Right lobe of liver (tissue), 6 donors: ENCODE measurements around the gene MINDY3. TPM values are rescaled to one million over a fixed set of nuclear protein-coding genes. Genes with fewer than 3 reads are reported as not detected.

Source experiments
- ATAC-seq, 4 donors: fragments of 200-7000 bp; cut with Tn5 transposase; one replicate each; pipeline ENCODE4 v1.9.1; 2020; ENCODE audit warnings: mild to moderate bottlenecking in 4 of 4, moderate library complexity in 4 of 4
- DNase-seq, 3 donors: peaks; one replicate each; pipeline ENCODE4 v3.0.0-alpha.2; 2020
- H3K27ac ChIP-seq, 3 donors: fragments of 200-600 bp; one replicate each; pipeline ENCODE4 v1.8.0; 2022
- H3K27me3 ChIP-seq, 2 donors: fragments of 200-600 bp; one replicate each; pipeline ENCODE4 v1.8.0; 2022
- H3K36me3 ChIP-seq, 4 donors: fragments of 200-600 bp; sonication (generic) in 1 of 4; one replicate each; pipeline versions ENCODE4 v1.5.1 to v1.8.0; 2017 to 2022; ENCODE audit warnings: control low read depth in 1 of 4
- H3K4me1 ChIP-seq, 4 donors: fragments of 200-600 bp; sonication (generic) in 1 of 4; one replicate each; pipeline versions ENCODE4 v1.5.1 to v1.8.0; 2017 to 2022; ENCODE audit warnings: control low read depth in 1 of 4
- H3K4me3 ChIP-seq, 3 donors: fragments of 200-600 bp; one replicate each; pipeline ENCODE4 v1.8.0; 2022
- H3K9me3 ChIP-seq, 4 donors: fragments of 200-600 bp; sonication (generic) in 1 of 4; one replicate each; pipeline versions ENCODE4 v1.5.1 to v1.8.0; 2017 to 2022; ENCODE audit warnings: control low read depth in 1 of 4
- POLR2A ChIP-seq: fragments of 450-650 bp; IDR thresholded peaks from one replicate; pipeline ENCODE4 v1.6.1; 2017; ENCODE audit warnings: antibody characterized with exemption, mild to moderate bottlenecking
- WGBS: methylation state at CpG from one replicate; pipeline ENCODE4 v1.1.6; 2018; ENCODE audit warnings: low coverage, low lambda C conversion rate; ENCODE audit not compliant: insufficient coverage; ENCODE audit errors: missing lambda C conversion rate; 5-methylcytosine and 5-hydroxymethylcytosine counted together
- intact Hi-C, 2 donors: fragments of 100-400 bp; cut with DNase I; formaldehyde crosslinking; loops; one replicate each; pipeline versions ENCODE4 v1.11.2 to v1.14.1; 2022
- total RNA-seq, 6 experiments: library from RNA; depleted of rRNA in 2 of 6; stranded (reverse); fragments of >200 nt in 2 of 6; fragmentation: NEBNext Ultra II Directional in 3 of 6; extraction: Animal tissue kit (Norgen Biotek cat#: 25700) in 3 of 6; gene quantifications; one replicate each; pipeline versions ENCODE4 v1.1.0 to v1.2.4, GENCODE V29; 2016 to 2023
- TF ChIP-seq, protein P1 (sequence below), 4 donors: fragments of 200-600 bp in 3 of 4; fragments of 450-650 bp in 1 of 4; IDR thresholded peaks; one replicate each; pipeline versions ENCODE4 v1.5.1 to v1.8.0; 2016 to 2022; ENCODE audit warnings: antibody characterized with exemption in 4 of 4, mild to moderate bottlenecking in 2 of 4
- donor health status: DM: no; HTN: yes; CAD: no.
- donor health status: DM: no; HTN: no; CAD: no.
- donor health status: DM: no; HTN: no; CAD: no.
- donor health status: DM: no; HTN: yes; CAD: no.
- donor health status: DM: no; HTN: yes; CAD: no.

Gene MINDY3
- total RNA-seq, 6 experiments from 2014 or later: 11.6 to 15.5 (median 12.4) TPM

DNA sequence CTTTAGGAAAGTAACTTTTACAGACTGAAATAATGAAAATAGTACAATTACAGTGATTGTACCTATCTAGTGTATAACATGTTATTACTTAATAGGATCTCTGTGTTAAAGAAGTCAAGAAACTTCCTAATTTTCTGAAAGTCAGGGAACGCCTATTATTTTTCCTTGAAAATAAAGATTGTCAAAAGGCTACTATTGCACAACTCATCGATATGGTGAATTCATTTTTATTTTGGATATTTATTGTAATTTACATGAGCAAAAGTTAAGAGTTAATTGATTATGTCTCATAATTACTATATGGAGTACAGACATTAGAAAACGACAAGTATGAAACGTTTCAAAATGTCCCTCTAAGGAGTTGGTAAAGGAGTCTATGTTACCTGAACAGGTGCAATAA lies 12.8 kb downstream of the MINDY3 start:
- intact Hi-C loops: no loop called here
- Histone ChIP-seq H3K36me3 (no peaks in the 10 kb centered on the region), H3K4me3 (no peak overlapping the region), H3K9me3 (no peaks in the 10 kb centered on the region), H3K27ac (no peak overlapping the region), H3K4me1 (peaks cover 0 to 8% (median 2%) of the 10 kb centered on the region in 4 donors), H3K27me3 (no peaks in the 10 kb centered on the region)
- no peak for DNase-seq
- no peak for TF ChIP-seq POLR2A
- TF ChIP-seq, protein P1, sequence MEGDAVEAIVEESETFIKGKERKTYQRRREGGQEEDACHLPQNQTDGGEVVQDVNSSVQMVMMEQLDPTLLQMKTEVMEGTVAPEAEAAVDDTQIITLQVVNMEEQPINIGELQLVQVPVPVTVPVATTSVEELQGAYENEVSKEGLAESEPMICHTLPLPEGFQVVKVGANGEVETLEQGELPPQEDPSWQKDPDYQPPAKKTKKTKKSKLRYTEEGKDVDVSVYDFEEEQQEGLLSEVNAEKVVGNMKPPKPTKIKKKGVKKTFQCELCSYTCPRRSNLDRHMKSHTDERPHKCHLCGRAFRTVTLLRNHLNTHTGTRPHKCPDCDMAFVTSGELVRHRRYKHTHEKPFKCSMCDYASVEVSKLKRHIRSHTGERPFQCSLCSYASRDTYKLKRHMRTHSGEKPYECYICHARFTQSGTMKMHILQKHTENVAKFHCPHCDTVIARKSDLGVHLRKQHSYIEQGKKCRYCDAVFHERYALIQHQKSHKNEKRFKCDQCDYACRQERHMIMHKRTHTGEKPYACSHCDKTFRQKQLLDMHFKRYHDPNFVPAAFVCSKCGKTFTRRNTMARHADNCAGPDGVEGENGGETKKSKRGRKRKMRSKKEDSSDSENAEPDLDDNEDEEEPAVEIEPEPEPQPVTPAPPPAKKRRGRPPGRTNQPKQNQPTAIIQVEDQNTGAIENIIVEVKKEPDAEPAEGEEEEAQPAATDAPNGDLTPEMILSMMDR (IDR thresholded peaks at IDR 0.05): no peak
- WGBS: 89% methylated on average over 4 of the region's 4 CpGs
- ATAC-seq: no peak

GRCh38 chr10:15844517-15844916 lies 15.8 kb downstream of the MINDY3 start:
- TF ChIP-seq, protein P1 (IDR thresholded peaks at IDR 0.05): no peak
- no peak for TF ChIP-seq POLR2A
- H3K4me1 ChIP-seq: no peaks in the 10 kb centered on the region
- H3K27me3 ChIP-seq: no peaks in the 10 kb centered on the region
- ATAC-seq: no peak
- no peaks in the 10 kb centered on the region for H3K9me3 ChIP-seq
- intact Hi-C loops: no loop called here
- DNase-seq: no peak
- no peak overlapping the region for H3K27ac ChIP-seq
- no peak overlapping the region for H3K4me3 ChIP-seq
- H3K36me3 ChIP-seq: no peaks in the 10 kb centered on the region

DNA sequence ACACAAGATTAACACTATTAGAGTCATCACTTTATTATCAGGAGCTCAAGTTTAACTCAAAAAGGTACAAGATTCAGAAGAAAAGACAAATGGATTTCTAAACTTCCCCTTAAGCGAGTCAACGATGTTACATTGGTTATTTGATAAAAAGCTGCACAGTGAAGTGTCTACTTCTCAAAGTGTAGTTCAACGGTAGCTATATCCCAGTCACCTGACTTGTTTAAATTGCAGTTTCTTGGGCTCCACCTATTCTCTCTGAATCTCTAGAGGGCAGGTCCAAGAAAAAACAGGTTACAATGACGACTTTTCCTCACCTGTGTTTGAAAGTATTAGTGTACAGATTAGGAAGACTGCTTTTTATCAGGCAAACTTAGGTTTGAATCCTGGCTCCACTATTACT lies 16.6 kb downstream of the MINDY3 start:
- Histone ChIP-seq H3K4me1 (no peaks in the 10 kb centered on the region), H3K36me3 (no peaks in the 10 kb centered on the region), H3K4me3 (no peak overlapping the region), H3K27ac (no peak overlapping the region), H3K27me3 (no peaks in the 10 kb centered on the region), H3K9me3 (no peaks in the 10 kb centered on the region)
- no peak for DNase-seq
- WGBS: 69% methylated on average over 4 of the region's 4 CpGs
- ATAC-seq: no peak
- TF ChIP-seq, protein P1 (IDR thresholded peaks at IDR 0.05): no peak
- no peak for TF ChIP-seq POLR2A
- intact Hi-C loops: no loop called here

GRCh38 chr10:15842556-15843169 lies 17.6 kb downstream of the MINDY3 start:
- Histone ChIP-seq H3K27me3 (no peaks in the 10 kb centered on the region), H3K9me3 (no peaks in the 10 kb centered on the region), H3K36me3 (no peaks in the 10 kb centered on the region), H3K27ac (no peak overlapping the region), H3K4me1 (no peaks in the 10 kb centered on the region), H3K4me3 (no peak overlapping the region)
- 21% methylated on average over 3 of the region's 3 CpGs for WGBS
- TF ChIP-seq, protein P1 (IDR thresholded peaks at IDR 0.05): no peak
- TF ChIP-seq POLR2A: no peak
- ATAC-seq (no peak), DNase-seq (no peak)
- intact Hi-C loops: no loop called here

- TF ChIP-seq POLR2A: no peak
- TF ChIP-seq, protein P1 (IDR thresholded peaks at IDR 0.05): no peak
- Histone ChIP-seq H3K27ac (no peak overlapping the region), H3K27me3 (no peaks in the 10 kb centered on the region), H3K9me3 (no peaks in the 10 kb centered on the region), H3K36me3 (no peaks in the 10 kb centered on the region), H3K4me3 (no peak overlapping the region), H3K4me1 (peaks cover 0 to 7% (median 0%) of the 10 kb centered on the region in 4 donors)
- WGBS: 86% methylated on average over 3 of the region's 3 CpGs
- intact Hi-C loops: no loop called here
- DNase-seq (no peak), ATAC-seq (peak in 1 of 4 donors; percentile 35)
Measured at GRCh38 chr10:15841696-15842095, 18.6 kb downstream of the MINDY3 start.
